Measurements from ENCODE around the gene ATP8B1.

GRCh38 chr18:57785751-57786437 lies 17.2 kb downstream of the ATP8B1 start:
- TF ChIP-seq CTCF (IDR thresholded peaks at IDR 0.05 in 4 of 5, conservative IDR thresholded peaks at IDR 0.05 in 1 of 5): no peak
- no peak for TF ChIP-seq POLR2A (IDR thresholded peaks at IDR 0.05)

Measured in gastrocnemius medialis (tissue), 4 donors.